GM12892 (cell line): ENCODE results near the gene APBB1IP.
"Not testable (repeated sequence)": the region's sequence is repeated elsewhere in the genome, so short reads cannot be mapped to it uniquely, and the experiment has no call there.

Experiments
- DNase-seq: peaks from one replicate; pipeline ENCODE4 v3.0.0; 2011; ENCODE audit not compliant: insufficient read length
- FAIRE-seq: peaks from 2 replicates; lab custom pipeline; 2011; peaks lifted over from hg19 to GRCh38; lab: Jason Lieb, UNC
- POLR2A ChIP-seq: IDR thresholded peaks from 2 replicates; pipeline ENCODE4 v1.6.1; 2011; ENCODE audit warnings: low read depth, low read length, control low read depth
- POLR2AphosphoS5 ChIP-seq: IDR thresholded peaks from 2 replicates; pipeline ENCODE4 v1.6.1; 2011; ENCODE audit warnings: low read depth, low read length, control low read depth
- TAF1 ChIP-seq: IDR thresholded peaks from 2 replicates; pipeline ENCODE4 v1.6.1; 2011; ENCODE audit warnings: low read depth, mild to moderate bottlenecking, control low read depth, low read length, borderline replicate concordance

Gene APBB1IP

DNA sequence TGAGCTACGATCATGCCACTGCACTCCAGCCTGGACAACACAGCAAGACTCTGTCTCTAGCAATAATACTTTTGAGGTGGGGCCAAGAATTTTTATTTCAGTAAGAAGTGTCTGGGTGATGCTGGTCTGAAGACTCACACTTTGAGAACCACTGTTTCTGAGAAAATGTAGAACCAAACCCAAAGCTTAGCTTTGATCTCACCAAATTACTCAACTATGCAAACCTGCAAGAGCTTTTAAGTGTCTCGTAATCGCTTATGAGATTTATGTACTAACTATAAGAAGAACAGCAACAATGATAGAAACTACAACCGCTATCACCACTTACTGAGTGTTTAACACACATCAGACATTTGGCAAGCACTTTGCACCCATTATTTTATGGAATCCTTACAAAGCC lies 29.5 kb downstream of the APBB1IP start:
- TF ChIP-seq POLR2A (no peak), POLR2AphosphoS5 (no peak), TAF1 (no peak)
- peak; percentile 62 for FAIRE-seq
- DNase-seq, result no peak

DNA sequence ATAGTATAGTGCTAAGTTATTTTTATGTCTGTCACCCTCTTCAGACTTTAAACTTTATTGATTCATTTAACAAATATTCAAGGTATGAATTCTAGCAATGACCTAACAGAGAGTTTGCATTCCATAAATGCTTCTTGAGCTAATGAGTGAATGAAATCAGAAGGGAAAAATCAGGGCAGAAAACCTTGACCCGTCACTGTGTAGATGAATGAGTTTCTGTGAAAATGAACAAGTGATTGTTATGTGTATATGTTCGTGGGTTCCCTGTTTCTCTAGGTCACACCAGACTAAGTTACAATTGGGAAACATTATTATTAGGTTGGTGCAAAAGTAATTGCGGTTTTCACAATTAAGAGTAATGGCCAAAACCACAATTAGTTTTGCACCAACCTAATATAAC lies 30.1 kb downstream of the APBB1IP start:
- DNase-seq (no peak), FAIRE-seq (no peak)
- no peak for TF ChIP-seq TAF1
- no peak for TF ChIP-seq POLR2A
- no peak for TF ChIP-seq POLR2AphosphoS5

DNA sequence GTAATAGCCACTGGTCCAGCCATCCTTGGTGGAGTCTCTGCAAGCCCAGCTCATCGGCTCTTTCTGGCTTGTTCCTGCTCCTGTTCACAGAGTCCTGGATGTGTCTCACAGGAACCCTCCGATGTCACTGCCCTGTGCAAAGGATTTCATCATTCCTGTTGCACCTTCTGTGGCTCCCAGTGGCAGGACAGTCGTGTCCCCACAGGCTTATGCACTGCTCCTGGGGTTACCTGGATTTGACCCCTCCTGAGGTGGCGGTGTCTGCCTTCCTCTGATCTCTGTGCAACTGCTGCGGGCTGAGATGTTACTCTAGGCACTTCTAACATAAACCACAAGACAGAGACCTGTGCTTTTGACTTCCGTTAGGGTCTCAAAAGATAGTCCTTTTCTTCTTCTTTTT lies 30.6 kb downstream of the APBB1IP start:
- peak; percentile 46 for FAIRE-seq
- no peak for DNase-seq
- TF ChIP-seq POLR2A (no peak), POLR2AphosphoS5 (no peak), TAF1 (no peak)

DNA sequence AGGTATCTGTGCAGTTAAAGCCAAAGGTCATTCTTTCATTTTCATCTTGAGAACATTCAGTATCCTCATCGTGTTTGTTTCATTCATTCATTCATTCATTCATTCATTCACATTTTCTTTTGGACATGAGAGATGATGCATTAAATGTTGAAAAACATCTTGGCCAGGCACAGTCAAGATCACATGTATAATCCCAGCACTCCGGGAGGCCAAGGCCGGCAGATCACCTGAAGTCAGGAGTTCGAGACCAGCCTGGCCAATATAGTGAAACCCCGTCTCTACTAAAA lies 34.3 kb downstream of the APBB1IP start:
- DNase-seq, result no peak
- TF ChIP-seq POLR2A (no peak), TAF1 (no peak), POLR2AphosphoS5 (no peak)
- FAIRE-seq, result peak; percentile 70

DNA sequence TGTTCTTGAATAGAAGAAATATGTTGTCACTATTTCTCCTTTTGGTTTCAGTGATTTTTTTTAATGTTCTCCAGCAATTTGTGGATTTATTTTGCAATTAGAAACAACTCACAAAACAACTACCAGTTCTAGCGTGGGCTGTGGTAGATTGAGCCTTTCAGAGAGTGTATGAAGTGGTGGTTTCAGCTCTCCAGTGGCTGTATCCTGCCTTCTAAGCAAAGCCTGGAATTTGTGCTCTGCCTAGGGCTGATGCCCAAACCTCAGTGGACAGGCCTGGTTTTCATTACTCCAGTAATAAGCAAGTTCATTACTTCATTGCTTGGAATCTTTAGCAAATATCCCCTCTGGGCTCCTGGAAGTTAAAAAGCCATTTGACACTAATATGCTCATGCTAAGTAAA lies 35.9 kb downstream of the APBB1IP start:
- no peak for TF ChIP-seq POLR2A
- no peak for TF ChIP-seq POLR2AphosphoS5
- TF ChIP-seq TAF1, result no peak
- peak; percentile 80 for FAIRE-seq
- no peak for DNase-seq

DNA sequence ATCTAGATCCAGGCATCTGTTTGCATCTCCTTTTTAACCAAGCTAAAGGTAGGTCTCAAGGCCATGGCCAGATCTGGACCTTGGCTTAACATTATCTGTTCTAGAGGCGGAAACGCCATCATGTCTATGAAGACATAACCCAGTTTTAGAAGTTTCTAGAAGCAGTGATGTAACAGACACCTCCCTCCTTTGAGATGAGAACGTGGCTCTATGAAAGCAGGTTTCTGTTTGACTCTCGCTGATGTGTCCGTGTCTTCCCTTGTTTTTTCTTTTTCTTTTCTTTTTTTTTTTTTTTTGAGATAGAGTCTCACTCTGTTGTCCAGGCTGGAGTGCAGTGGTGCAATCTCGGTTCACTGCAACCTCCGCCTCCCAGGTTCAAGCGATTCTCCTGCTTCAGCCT lies 36.7 kb downstream of the APBB1IP start:
- FAIRE-seq, DNase-seq: not testable (repeated sequence)

DNA sequence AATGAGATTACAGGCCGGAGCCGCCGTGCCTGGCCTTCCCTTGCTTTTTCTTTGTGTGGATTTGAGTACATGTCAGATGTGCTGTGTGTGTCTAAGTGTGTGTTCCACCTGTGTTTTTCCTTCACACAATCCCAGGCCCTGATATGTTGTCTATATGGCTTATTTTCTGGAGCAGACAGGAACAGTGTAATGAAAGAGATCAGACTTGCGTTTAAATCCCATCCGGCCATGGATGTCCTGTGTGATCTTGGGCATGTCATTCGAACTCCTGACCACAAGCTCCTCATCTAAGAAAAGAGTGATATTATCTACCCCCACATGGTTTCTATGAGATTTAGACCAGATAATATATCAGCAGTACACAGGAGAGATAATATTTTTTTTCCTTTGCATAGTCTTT lies 37.2 kb downstream of the APBB1IP start:
- TF ChIP-seq TAF1 (no peak), POLR2A (no peak), POLR2AphosphoS5 (no peak)
- peak; percentile 81 for FAIRE-seq
- DNase-seq, result no peak

DNA sequence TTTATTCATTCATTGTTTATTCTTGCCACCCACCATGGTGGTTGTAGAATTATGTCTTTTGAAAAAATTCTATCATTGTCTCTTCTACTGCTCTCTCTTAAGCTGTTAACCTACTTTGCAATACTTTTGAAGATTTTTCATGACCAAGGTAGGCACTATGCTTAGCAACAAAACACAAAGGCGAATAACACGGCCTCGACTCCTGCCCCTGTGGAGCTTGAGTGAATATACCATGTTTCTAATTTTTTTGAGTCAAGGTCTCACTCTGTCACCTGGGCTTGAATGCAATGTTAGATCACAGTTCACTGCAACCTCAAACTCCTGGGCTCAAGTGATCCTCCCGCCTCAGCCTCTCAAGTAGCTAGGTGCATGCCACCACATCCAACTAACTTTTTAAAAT lies 39.4 kb downstream of the APBB1IP start:
- no peak for FAIRE-seq
- TF ChIP-seq POLR2AphosphoS5, result no peak
- no peak for TF ChIP-seq TAF1
- no peak for TF ChIP-seq POLR2A
- DNase-seq, result no peak

DNA sequence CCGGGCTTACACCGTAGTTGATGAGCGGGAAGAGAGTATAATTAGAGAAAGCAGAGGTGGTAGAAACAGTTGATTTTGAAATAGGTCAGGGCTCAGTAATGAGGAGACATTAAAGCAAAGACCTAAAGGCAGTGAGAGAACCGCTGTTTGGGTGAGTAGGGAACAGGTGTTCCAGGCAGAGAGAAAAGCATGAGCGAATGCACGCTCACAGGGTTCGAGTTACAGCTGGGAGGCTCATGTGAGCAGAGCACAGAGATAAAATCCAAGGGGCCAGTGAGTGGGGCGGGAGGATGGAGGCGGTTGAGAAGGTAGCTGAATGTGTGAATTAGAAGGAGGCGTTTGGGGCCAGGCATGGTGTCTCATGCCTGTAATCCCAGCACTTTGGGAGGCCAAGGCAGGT lies 39.9 kb downstream of the APBB1IP start:
- TF ChIP-seq TAF1 (no peak), POLR2A (no peak)
- DNase-seq, result no peak
- FAIRE-seq, result no peak

DNA sequence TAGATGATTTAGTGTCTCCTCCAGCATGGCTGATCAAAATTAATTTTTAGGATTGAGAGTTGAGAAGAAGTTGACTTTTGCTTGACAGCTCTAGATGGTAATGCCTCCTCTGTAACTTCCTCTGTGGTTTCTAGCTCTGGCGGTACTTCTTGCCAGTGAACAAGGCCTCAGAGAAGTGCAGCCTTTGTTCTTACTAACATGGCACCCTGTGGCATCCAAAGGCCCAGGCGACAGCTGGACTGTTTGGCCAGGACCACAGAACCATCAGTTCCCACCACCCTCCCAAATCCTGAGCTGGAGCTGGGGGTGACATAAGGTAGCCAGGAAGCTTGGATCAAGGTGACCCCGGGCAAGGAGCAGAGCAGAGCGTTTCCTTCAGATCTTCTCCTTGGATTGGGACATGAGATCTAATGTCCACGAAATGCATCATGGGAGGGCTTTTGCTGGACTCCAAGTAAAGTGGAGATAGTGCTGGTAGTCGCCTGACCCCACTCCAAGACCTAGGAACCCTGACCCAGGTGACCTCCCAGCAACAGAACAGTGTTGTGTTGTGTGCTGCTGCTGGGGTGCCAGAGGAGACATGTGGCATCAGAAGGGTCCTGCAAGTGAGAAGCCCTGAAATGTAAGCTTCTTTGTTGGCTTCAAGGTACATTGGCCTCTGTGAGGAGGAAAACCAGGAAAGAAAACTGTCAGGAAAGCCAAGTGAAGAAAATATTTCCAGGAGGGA lies 41.8 kb downstream of the APBB1IP start:
- no peak for DNase-seq
- TF ChIP-seq TAF1, result no peak
- TF ChIP-seq POLR2AphosphoS5, result no peak
- no peak for TF ChIP-seq POLR2A
- peak; percentile 82 for FAIRE-seq

DNA sequence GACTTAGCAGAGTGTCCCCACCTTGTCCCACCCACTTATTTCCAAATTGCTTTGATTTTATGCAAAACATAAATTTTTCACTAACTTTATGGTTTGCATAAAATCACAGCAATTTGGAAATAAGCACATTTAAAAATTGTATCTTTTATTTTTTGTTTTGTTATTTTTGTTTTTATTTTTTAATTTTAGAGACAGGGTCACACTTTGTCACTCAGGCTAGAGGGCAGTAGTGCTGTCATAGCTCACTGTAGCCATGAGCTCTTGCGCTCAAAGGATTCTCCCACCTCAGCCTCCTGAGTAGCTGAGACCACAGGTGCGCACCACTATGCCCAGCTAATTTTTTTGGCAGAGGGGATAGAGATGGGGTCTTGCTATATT lies 43.2 kb downstream of the APBB1IP start:
- FAIRE-seq (no peak), DNase-seq (no peak)
- no peak for TF ChIP-seq POLR2AphosphoS5
- TF ChIP-seq TAF1, result no peak
- TF ChIP-seq POLR2A, result no peak

DNA sequence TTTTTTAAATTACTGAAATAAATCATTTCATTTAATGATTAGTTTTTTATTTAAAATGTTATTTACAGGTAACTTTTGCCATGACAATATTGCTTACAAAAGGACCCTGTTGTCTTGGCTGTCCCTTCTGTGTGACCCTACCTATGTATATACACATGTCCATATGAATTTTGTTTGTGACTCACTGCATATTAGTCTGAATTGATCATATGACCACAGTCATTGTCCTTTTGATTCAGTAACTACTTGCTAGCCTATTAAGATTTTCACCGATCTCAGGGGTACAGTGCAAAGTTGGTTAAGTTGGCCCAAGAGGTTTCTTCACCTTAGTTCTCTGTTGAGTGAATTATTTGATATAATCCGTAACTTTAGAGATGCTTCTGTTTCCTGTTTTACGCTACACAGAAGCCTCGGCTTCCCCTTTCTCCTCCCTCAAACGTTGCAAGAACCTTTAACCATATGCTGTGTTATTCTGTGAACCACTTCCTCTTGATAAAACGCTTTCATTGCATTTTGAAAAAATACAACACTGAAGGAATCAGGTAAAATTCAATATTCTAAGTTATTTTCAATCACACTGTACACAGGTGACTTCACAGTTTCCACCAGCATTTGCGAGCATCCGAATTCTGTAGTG lies 43.9 kb downstream of the APBB1IP start:
- FAIRE-seq (peak; percentile 94), DNase-seq (no peak)
- TF ChIP-seq POLR2A (no peak), POLR2AphosphoS5 (no peak), TAF1 (no peak)
